Endothelial cell of umbilical vein (primary cell): ENCODE measurements around the gene TRAPPC2L. TPM values are rescaled to one million over a fixed set of nuclear protein-coding genes. Genes with fewer than 3 reads are reported as not detected.

Experiments
- BruUV-seq: library from RNA; stranded (reverse); fragments of 400-500 nt; replicated peaks from 2 replicates; lab custom pipeline; 2021; lab: Mats Ljungman, UMichigan
- CTCF ChIA-PET: fragments of 300-600, 350-600 bp; sonication (Branson Sonifier 250); formaldehyde crosslinking; loops from one replicate; lab custom pipeline; 2021; ENCODE audit warnings: antibody characterized with exemption, inconsistent platforms; lab: Charles Lee
- POLR2A ChIA-PET: fragments of 300-600, 350-600 bp; sonication (Branson Sonifier 250); formaldehyde crosslinking; loops from one replicate; lab custom pipeline; 2021; ENCODE audit warnings: antibody characterized with exemption, inconsistent platforms; lab: Charles Lee
- DNase-seq: peaks from one replicate; pipeline ENCODE4 v3.0.0-alpha.2; 2011; ENCODE audit warnings: low read depth, low spot score
- FAIRE-seq: peaks from 2 replicates; lab custom pipeline; 2011; peaks lifted over from hg19 to GRCh38; lab: Jason Lieb, UNC
- H2AFZ ChIP-seq: 2 replicates; pipeline ENCODE4 v1.6.0; 2012; ENCODE audit warnings: low read depth, low read length, control low read depth, inconsistent platforms
- H3K27ac ChIP-seq: 2 replicates; pipeline ENCODE4 v1.5.1; 2011; ENCODE audit warnings: low read depth, mild to moderate bottlenecking, control low read depth, low read length, moderate library complexity; ENCODE audit not compliant: insufficient read depth
- H3K27me3 ChIP-seq, 2 experiments: 2 replicates each; pipeline versions ENCODE4 v1.6.0 to v1.6.1; 2011; ENCODE audit warnings: low read length in 2 of 2, mixed read lengths in 1 of 2; ENCODE audit not compliant: control insufficient read depth in 2 of 2, insufficient read depth in 2 of 2
- H3K36me3 ChIP-seq, 2 experiments: 2 replicates in 1 of 2; 3 replicates in 1 of 2; pipeline ENCODE4 v1.5.1; 2011; ENCODE audit warnings: low read length in 2 of 2, mild to moderate bottlenecking in 1 of 2, moderate library complexity in 1 of 2; ENCODE audit not compliant: control insufficient read depth in 2 of 2, insufficient read depth in 2 of 2; ENCODE audit errors: extremely low read depth in 1 of 2
- H3K4me1 ChIP-seq: 3 replicates; pipeline ENCODE4 v1.5.1; 2011; ENCODE audit warnings: mild to moderate bottlenecking, low read length; ENCODE audit not compliant: control insufficient read depth, insufficient read depth; ENCODE audit errors: extremely low read depth
- H3K4me2 ChIP-seq: 2 replicates; pipeline ENCODE4 v1.6.1; 2011; ENCODE audit warnings: low read length, control low read depth, mixed read lengths; ENCODE audit not compliant: insufficient read depth
- H3K4me3 ChIP-seq, 3 experiments: fragments of 200-600 bp in 1 of 3; sonication (generic), shearing (Covaris generic) in 1 of 3; replicated peaks in 1 of 3; 2 replicates each; pipeline ENCODE4 v1.5.1; 2011 to 2016; ENCODE audit warnings: control low read depth in 3 of 3, low read length in 3 of 3, mild to moderate bottlenecking in 2 of 3, inconsistent platforms in 1 of 3, low read depth in 1 of 3, moderate library complexity in 1 of 3; ENCODE audit not compliant: insufficient read depth in 1 of 3
- H3K79me2 ChIP-seq: 2 replicates; pipeline ENCODE4 v1.6.0; 2012; ENCODE audit warnings: low read length, inconsistent platforms; ENCODE audit not compliant: control insufficient read depth, insufficient read depth
- H3K9ac ChIP-seq: replicated peaks from 2 replicates; pipeline ENCODE3; 2011; ENCODE audit warnings: low read length, control low read depth; ENCODE audit not compliant: insufficient read depth; ENCODE audit errors: extremely low read depth
- H3K9me1 ChIP-seq: replicated peaks from 3 replicates; pipeline ENCODE4 v1.6.0; 2011; ENCODE audit warnings: mild to moderate bottlenecking, low read length; ENCODE audit not compliant: control insufficient read depth, insufficient read depth; ENCODE audit errors: extremely low read depth
- H3K9me3 ChIP-seq: replicated peaks from 2 replicates; pipeline ENCODE4 v1.5.1; 2012; ENCODE audit warnings: low read length, inconsistent platforms; ENCODE audit not compliant: control insufficient read depth, insufficient read depth
- H4K20me1 ChIP-seq: replicated peaks from 2 replicates; pipeline ENCODE3; 2011; ENCODE audit warnings: mild to moderate bottlenecking, low read length; ENCODE audit not compliant: control insufficient read depth, insufficient read depth; ENCODE audit errors: extremely low read depth
- CTCF ChIP-seq, 2 donors: IDR thresholded peaks; 1 replicate in 1 of 2; 2 replicates in 1 of 2; pipeline ENCODE4 v1.5.1; 2011; ENCODE audit warnings: low read length in 2 of 2, mild to moderate bottlenecking in 2 of 2, moderate library complexity in 2 of 2, control low read depth in 1 of 2, inconsistent platforms in 1 of 2, low read depth in 1 of 2; ENCODE audit not compliant: insufficient read depth in 1 of 2; ENCODE audit errors: extremely low read depth in 1 of 2
- EZH2 ChIP-seq: IDR thresholded peaks from 2 replicates; pipeline ENCODE4 v1.6.1; 2012; ENCODE audit warnings: borderline replicate concordance, low read depth, mild to moderate bottlenecking, moderate library complexity, low read length, inconsistent platforms; ENCODE audit not compliant: severe bottlenecking
- FOS ChIP-seq: IDR thresholded peaks from 2 replicates; pipeline ENCODE4 v1.6.1; 2011; ENCODE audit warnings: mild to moderate bottlenecking, low read length, moderate library complexity, borderline replicate concordance; ENCODE audit not compliant: insufficient read depth
- GATA2 ChIP-seq: IDR thresholded peaks from 2 replicates; pipeline ENCODE4 v1.7.0; 2011; ENCODE audit warnings: low read depth, mild to moderate bottlenecking, moderate library complexity, mixed read lengths, low read length; ENCODE audit not compliant: insufficient read length, insufficient read depth
- JUN ChIP-seq: IDR thresholded peaks from 2 replicates; pipeline ENCODE4 v1.6.1; 2011; ENCODE audit warnings: borderline replicate concordance, low read depth; ENCODE audit not compliant: insufficient read length, insufficient read depth
- MAX ChIP-seq: IDR thresholded peaks from 2 replicates; pipeline ENCODE4 v1.6.1; 2011; ENCODE audit not compliant: insufficient read depth, insufficient read length
- MYC ChIP-seq: IDR thresholded peaks from one replicate; pipeline ENCODE4 v1.6.1; 2011; ENCODE audit warnings: mild to moderate bottlenecking, low read depth, low read length
- POLR2A ChIP-seq: IDR thresholded peaks from 2 replicates; pipeline ENCODE4 v1.6.1; 2012; ENCODE audit warnings: low read depth, mild to moderate bottlenecking, control low read depth, low read length
- POLR2AphosphoS5 ChIP-seq: IDR thresholded peaks from 2 replicates; pipeline ENCODE4 v1.6.1; 2012; ENCODE audit warnings: low read depth, mild to moderate bottlenecking, control low read depth, low read length, moderate library complexity; ENCODE audit not compliant: insufficient read depth
- dilution Hi-C: fragments of 300-500 bp; cut with MboI; formaldehyde crosslinking; loops from one replicate; pipeline ENCODE4 v1.15.0; 2019; ENCODE audit warnings: low sequenced_read_pairs; ENCODE audit not compliant: extremely low pct_ligation_motif_present
- intact Hi-C: fragments of 100-400 bp; cut with micrococcal nuclease; formaldehyde crosslinking; loops from one replicate; pipeline ENCODE4 v1.10.0; 2022
- polyA plus RNA-seq, 4 experiments: library from polyadenylated mRNA; depleted of rRNA in 3 of 4; stranded (reverse) in 3 of 4; unstranded in 1 of 4; fragments of >200 nt; gene quantifications; 2 replicates each; pipeline versions ENCODE4 v1.2.1 to v1.2.3, GENCODE V29; 2011 to 2012; ENCODE audit warnings: missing spikeins in 1 of 4
- total RNA-seq: library from RNA; stranded (reverse); gene quantifications from 2 replicates; pipeline ENCODE4 v1.2.3, GENCODE V29; 2021

The TRAPPC2L gene
- total and polyA plus RNA-seq, 2 donors (not counting 3 experiments of a cell fraction or from before 2014, with no cell fraction given), result 61.9 to 131 TPM

DNA sequence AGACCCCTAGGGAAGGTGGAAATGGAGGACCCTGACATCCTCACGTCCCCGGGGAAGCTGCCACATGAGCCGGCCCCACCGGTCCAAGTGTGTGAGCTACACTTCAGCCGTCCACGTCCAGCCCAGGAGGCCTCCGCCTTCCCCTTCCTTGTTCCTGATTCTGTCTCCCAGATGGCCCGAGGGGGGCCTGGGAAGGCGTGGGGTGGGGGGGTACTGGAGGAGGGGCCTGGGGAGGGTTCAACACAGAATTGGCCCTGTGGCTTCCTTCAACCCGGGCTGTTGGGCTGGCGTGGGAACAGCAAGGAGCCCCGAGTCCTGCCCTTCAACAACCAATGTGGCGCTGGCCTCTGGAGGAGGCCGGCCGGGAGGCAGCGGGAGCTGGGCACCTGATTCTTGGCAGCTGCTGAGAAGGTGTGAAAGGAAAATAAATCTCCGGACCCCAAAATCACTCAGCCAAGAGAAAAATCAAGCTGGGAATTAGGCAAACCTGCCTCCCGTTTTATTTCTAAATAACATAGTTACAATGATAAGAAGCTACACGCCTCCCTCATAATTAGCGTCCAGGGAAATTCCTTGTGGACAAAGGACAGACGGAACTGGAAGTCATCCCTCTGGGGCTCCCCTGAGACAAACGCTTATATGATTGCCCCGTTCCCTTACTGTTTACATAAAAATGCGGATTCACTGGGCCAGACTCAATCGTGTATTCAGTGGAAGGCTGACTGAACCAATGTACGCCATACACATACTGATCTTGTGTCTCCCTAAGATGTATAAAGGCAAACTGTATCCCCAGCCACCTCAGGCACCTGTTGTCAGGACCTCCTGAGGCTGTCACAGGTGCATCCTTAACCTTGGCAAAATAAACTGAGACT lies 43.4 kb upstream of the TRAPPC2L start:
- POLR2A ChIA-PET, result no interaction called here
- dilution Hi-C loops, result no loop called here
- no peak overlapping the region for H3K9ac ChIP-seq
- TF ChIP-seq JUN, result no peak
- no peak for TF ChIP-seq MYC
- TF ChIP-seq POLR2AphosphoS5, result no peak
- TF ChIP-seq GATA2, result no peak
- TF ChIP-seq EZH2, result no peak
- H3K4me3 ChIP-seq, result no peak overlapping the region
- intact Hi-C loops, result loop anchor here (5.0 kb wide), 1 partner anchor 109 kb away; no protein-coding TSS in a partner anchor
- H3K4me1 ChIP-seq, result peaks cover 17% of the 10 kb centered on the region
- no peaks in the 10 kb centered on the region for H3K27me3 ChIP-seq
- H4K20me1 ChIP-seq, result no peaks in the 10 kb centered on the region
- no peak overlapping the region for H3K4me2 ChIP-seq
- H3K79me2 ChIP-seq, result peaks cover 23% of the 10 kb centered on the region
- BruUV-seq, result no TSS peak
- CTCF ChIA-PET, result interaction anchor here (0.6 to 4.9 kb wide), 5 partner anchors 20 to 354 kb away, joined by 3 to 50 read pairs (median 5); partner anchors contain the start of genes GALNS and TRAPPC2L
- H2AFZ ChIP-seq, result no peak overlapping the region
- FAIRE-seq, result no peak
- peaks cover 0 to 12% of the 10 kb centered on the region in 2 experiments for H3K36me3 ChIP-seq
- DNase-seq, result no peak
- no peaks in the 10 kb centered on the region for H3K9me1 ChIP-seq
- no peaks in the 10 kb centered on the region for H3K9me3 ChIP-seq
- H3K27ac ChIP-seq, result no peak overlapping the region

GRCh38 chr16:88814144-88814502 lies 42.8 kb upstream of the TRAPPC2L start:
- H3K4me1 ChIP-seq, result peaks cover 17% of the 10 kb centered on the region
- no peaks in the 10 kb centered on the region for H3K9me3 ChIP-seq
- BruUV-seq, result no TSS peak
- H4K20me1 ChIP-seq, result no peaks in the 10 kb centered on the region
- H3K79me2 ChIP-seq, result peaks cover 23% of the 10 kb centered on the region
- dilution Hi-C loops, result no loop called here
- no peak overlapping the region for H3K27ac ChIP-seq
- CTCF ChIA-PET, result interaction anchor here (0.6 to 4.9 kb wide), 4 partner anchors 19 to 353 kb away, joined by 3 to 50 read pairs (median 4); partner anchors contain the start of genes GALNS and TRAPPC2L
- H3K36me3 ChIP-seq, result peaks cover 0 to 10% of the 10 kb centered on the region in 2 experiments
- FAIRE-seq (no peak), DNase-seq (no peak)
- intact Hi-C loops, result loop anchor here (5.0 kb wide), 1 partner anchor 108 kb away; no protein-coding TSS in a partner anchor
- no peak overlapping the region for H3K9ac ChIP-seq
- H2AFZ ChIP-seq, result no peak overlapping the region
- TF ChIP-seq GATA2 (no peak), CTCF (IDR thresholded peaks at IDR 0.05; ENCODE audit: extremely low read depth in 1 of 2, insufficient read depth in 1 of 2, low read depth in 1 of 2, low read length in 2 of 2) (no peak), MYC (no peak), MAX (no peak), POLR2A (no peak), FOS (no peak), JUN (no peak), POLR2AphosphoS5 (no peak), EZH2 (no peak)
- no peak overlapping the region for H3K4me2 ChIP-seq
- POLR2A ChIA-PET, result no interaction called here
- no peaks in the 10 kb centered on the region for H3K27me3 ChIP-seq
- no peak overlapping the region for H3K4me3 ChIP-seq
- H3K9me1 ChIP-seq, result no peaks in the 10 kb centered on the region
